AG10803 (cell line): ENCODE measurements around the gene SHANK2.

Experiments
- DNase-seq: peaks from one replicate; pipeline ENCODE4 v3.0.0; 2010; ENCODE audit warnings: low read depth
- H3K4me3 ChIP-seq: 2 replicates; pipeline ENCODE4 v1.5.1; 2011; ENCODE audit warnings: mild to moderate bottlenecking, low read length, control low read depth
- CTCF ChIP-seq: conservative IDR thresholded peaks from 2 replicates; pipeline ENCODE4 v1.5.1; 2011; ENCODE audit warnings: mild to moderate bottlenecking, low read length, control low read depth, inconsistent platforms

SHANK2 gene

GRCh38 chr11:71252269-71252769 lies at the start of gene SHANK2:
SHANK2 (minus strand) TSS chr11:71252577; CDS start chr11:71147326, 105,251 bp downstream.
- peak within 1 kb of the TSS; percentile 38 for H3K4me3 ChIP-seq
- TF ChIP-seq CTCF = no peak
- DNase-seq = no peak

- no peak overlapping the region for H3K4me3 ChIP-seq
- DNase-seq = no peak
Observed at GRCh38 chr11:71301858-71302533, 49.6 kb upstream of the SHANK2 start.

GRCh38 chr11:71301046-71301857 lies 48.9 kb upstream of the SHANK2 start:
- DNase-seq = no peak
- no peak overlapping the region for H3K4me3 ChIP-seq
- no peak for TF ChIP-seq CTCF

More at GRCh38 chr11:71301858-71302533, 49.6 kb upstream of the SHANK2 start:
- no peak for TF ChIP-seq CTCF

- no peak for TF ChIP-seq CTCF
- H3K4me3 ChIP-seq = no peak overlapping the region
- peak; percentile 10 for DNase-seq
Observed at GRCh38 chr11:71300187-71300586, 47.8 kb upstream of the SHANK2 start.

- no peak for TF ChIP-seq CTCF
- H3K4me3 ChIP-seq = no peak overlapping the region
- DNase-seq = no peak
Observed at GRCh38 chr11:71298761-71299181, 46.4 kb upstream of the SHANK2 start.

- H3K4me3 ChIP-seq = no peak overlapping the region
- no peak for TF ChIP-seq CTCF
- DNase-seq = no peak
Observed at GRCh38 chr11:71298016-71298550, 45.7 kb upstream of the SHANK2 start.
